K562 (cell line): ENCODE data around the gene PLXNB2. TPM values are rescaled to one million over a fixed set of nuclear protein-coding genes. Genes with fewer than 3 reads are reported as not detected.

Experiments
- ATAC-seq: fragments of 200-7000 bp; cut with Tn5 transposase; 3 replicates; pipeline ENCODE4 v1.9.1; 2020; ENCODE audit warnings: moderate library complexity
- BruUV-seq: library from RNA; stranded (reverse); fragments of 400-500 nt; replicated peaks from 2 replicates; lab custom pipeline; 2021; lab: Mats Ljungman, UMichigan
- CTCF ChIA-PET: fragments of 300-600 bp; formaldehyde crosslinking; extraction: SDS; loops from one replicate; lab custom pipeline; 2021; ENCODE audit warnings: low intra/inter-chr PET ratio; lab: Yijun Ruan, JAX
- POLR2A ChIA-PET: fragments of 300-600, 350-650 bp; sonication (Branson Sonifier 250); formaldehyde crosslinking; extraction: SDS; loops from one replicate; lab custom pipeline; 2021; ENCODE audit warnings: antibody characterized with exemption, inconsistent platforms; lab: Yijun Ruan, JAX
- DNase-seq, 4 experiments: peaks; one replicate each; pipeline versions ENCODE4 v3.0.0 to v3.0.0-alpha.2; 2011 to 2018; ENCODE audit warnings: low spot score in 3 of 4, mixed read lengths in 3 of 4; ENCODE audit errors: extremely low read depth in 1 of 4
- FAIRE-seq: peaks from 2 replicates; lab custom pipeline; 2011; peaks lifted over from hg19 to GRCh38; lab: Jason Lieb, UNC
- H2AFZ ChIP-seq: 2 replicates; pipeline ENCODE4 v1.6.0; 2011; ENCODE audit warnings: low read depth, low read length, control low read depth, inconsistent platforms
- H3K27ac ChIP-seq: fragments of 200-600 bp; 3 replicates; pipeline ENCODE4 v1.8.0; 2011; ENCODE audit warnings: low read depth, mild to moderate bottlenecking, control low read depth, inconsistent platforms, low read length, moderate library complexity, mixed read lengths; ENCODE audit errors: extremely low read depth
- H3K27me3 ChIP-seq, 2 experiments: fragments of 300-600 bp in 1 of 2; 2 replicates in 1 of 2; 3 replicates in 1 of 2; pipeline versions ENCODE4 v1.6.0 to v1.8.0; 2011; ENCODE audit warnings: inconsistent platforms in 2 of 2, low read length in 2 of 2, mild to moderate bottlenecking in 1 of 2, mixed read lengths in 1 of 2, moderate library complexity in 1 of 2; ENCODE audit not compliant: control insufficient read depth in 2 of 2, insufficient read depth in 2 of 2
- H3K36me3 ChIP-seq: fragments of 300-600 bp; 3 replicates; pipeline ENCODE4 v1.8.0; 2011; ENCODE audit warnings: mild to moderate bottlenecking, low read length, inconsistent platforms; ENCODE audit not compliant: control insufficient read depth, insufficient read depth
- H3K4me1 ChIP-seq, 2 experiments: fragments of 200-600 bp in 1 of 2; replicated peaks in 1 of 2; 2 replicates in 1 of 2; 3 replicates in 1 of 2; pipeline versions ENCODE4 v1.5.1 to v1.8.0; 2011; ENCODE audit warnings: inconsistent platforms in 2 of 2, low read length in 2 of 2, mild to moderate bottlenecking in 1 of 2, mixed read lengths in 1 of 2, moderate library complexity in 1 of 2; ENCODE audit not compliant: control insufficient read depth in 2 of 2, insufficient read depth in 2 of 2
- H3K4me2 ChIP-seq: 2 replicates; pipeline ENCODE4 v1.6.1; 2011; ENCODE audit warnings: low read length, control low read depth, inconsistent platforms, mixed read lengths; ENCODE audit not compliant: insufficient read depth
- H3K4me3 ChIP-seq: fragments of 200-600 bp; sonication (generic), shearing (Covaris generic); 2 replicates; pipeline ENCODE4 v1.5.1; 2016; ENCODE audit warnings: control low read depth, inconsistent platforms
- H3K79me2 ChIP-seq: fragments of 200-600 bp; 3 replicates; pipeline ENCODE4 v1.8.0; 2011; ENCODE audit warnings: low read length, inconsistent platforms; ENCODE audit not compliant: control insufficient read depth, insufficient read depth
- H3K9ac ChIP-seq, 2 experiments: 2 replicates each; pipeline versions ENCODE4 v1.6.0 to v1.6.1; 2011; ENCODE audit warnings: low read depth in 2 of 2, low read length in 2 of 2, control low read depth in 1 of 2, inconsistent platforms in 1 of 2, mild to moderate bottlenecking in 1 of 2, mixed read lengths in 1 of 2; ENCODE audit not compliant: insufficient read depth in 1 of 2
- H3K9me1 ChIP-seq: one replicate; pipeline ENCODE4 v1.6.0; 2011; ENCODE audit warnings: inconsistent platforms, mild to moderate bottlenecking, low read length, moderate library complexity; ENCODE audit not compliant: control insufficient read depth, insufficient read depth
- H3K9me3 ChIP-seq: replicated peaks from 2 replicates; pipeline ENCODE4 v1.5.1; 2011; ENCODE audit warnings: low read depth, low read length, inconsistent platforms; ENCODE audit not compliant: control insufficient read depth, insufficient read depth
- H4K20me1 ChIP-seq: replicated peaks from 2 replicates; pipeline ENCODE4 v1.6.1; 2011; ENCODE audit warnings: low read length, inconsistent platforms, mixed read lengths; ENCODE audit not compliant: control insufficient read depth, insufficient read depth
- BRCA1 ChIP-seq, 2 experiments: fragments of 450-650 bp in 1 of 2; sonication (generic) in 1 of 2; formaldehyde crosslinking in 1 of 2; IDR thresholded peaks; 2 replicates each; pipeline versions ENCODE4 v1.5.0 to v1.6.1; 2017 to 2020; ENCODE audit warnings: mild to moderate bottlenecking in 1 of 2, missing genetic modification reagents in 1 of 2
- EHMT2 ChIP-seq: fragments of 450-650 bp; IDR thresholded peaks from 2 replicates; pipeline ENCODE4 v1.6.1; 2018; ENCODE audit warnings: antibody characterized with exemption
- FOXA3 ChIP-seq, 2 experiments: fragments of 450-650 bp in 1 of 2; sonication (generic) in 1 of 2; formaldehyde crosslinking; IDR thresholded peaks in 1 of 2; conservative IDR thresholded peaks in 1 of 2; 2 replicates each; pipeline versions ENCODE4 v1.4.0 to v1.8.0; 2020 to 2022; ENCODE audit warnings: mild to moderate bottlenecking in 2 of 2, missing genetic modification reagents in 1 of 2
- KDM2B ChIP-seq: fragments of 250-450 bp; sonication (Bioruptor Pico); IDR thresholded peaks from 2 replicates; pipeline ENCODE4 v1.8.0; 2021; ENCODE audit warnings: mild to moderate bottlenecking, moderate library complexity
- PREB ChIP-seq: sonication (generic); formaldehyde crosslinking; IDR thresholded peaks from 2 replicates; pipeline ENCODE4 v1.8.1; 2023; ENCODE audit warnings: mild to moderate bottlenecking, missing genetic modification reagents
- TEAD2 ChIP-seq: fragments of 450-650 bp; IDR thresholded peaks from 2 replicates; pipeline ENCODE4 v1.6.1; 2016; ENCODE audit warnings: missing genetic modification characterization, control low read depth, missing compliant biosample characterization
- WHSC1 ChIP-seq: IDR thresholded peaks from one replicate; pipeline ENCODE4 v1.6.1; 2012; ENCODE audit warnings: low read length, control low read depth, inconsistent platforms
- XRCC4 ChIP-seq: IDR thresholded peaks from one replicate; pipeline ENCODE4 v1.6.1; 2011; ENCODE audit not compliant: insufficient read depth, insufficient read length; ENCODE audit errors: extremely low read depth
- ZBED1 ChIP-seq: IDR thresholded peaks from 2 replicates; pipeline ENCODE4 v1.6.1; 2014
- ZBTB43 ChIP-seq: sonication (generic); formaldehyde crosslinking; IDR thresholded peaks from 2 replicates; pipeline ENCODE4 v1.8.0; 2023; ENCODE audit warnings: mild to moderate bottlenecking, missing genetic modification reagents
- ZHX1 ChIP-seq: fragments of 150-350 bp; conservative IDR thresholded peaks from 2 replicates; pipeline ENCODE4 v1.6.1; 2014; ENCODE audit warnings: low read length
- ZNF133 ChIP-seq: fragments of 250-450 bp; sonication (Bioruptor Pico); IDR thresholded peaks from 2 replicates; pipeline ENCODE4 v1.4.0; 2020; ENCODE audit warnings: mild to moderate bottlenecking
- ZNF184 ChIP-seq: sonication (generic); formaldehyde crosslinking; IDR thresholded peaks from 2 replicates; pipeline ENCODE4 v1.5.0; 2020; ENCODE audit warnings: missing genetic modification reagents
- ZNF212 ChIP-seq: fragments of 450-650 bp; formaldehyde crosslinking; IDR thresholded peaks from 2 replicates; pipeline ENCODE4 v1.4.0; 2020; ENCODE audit warnings: mild to moderate bottlenecking
- ZNF668 ChIP-seq: fragments of 250-450 bp; sonication (Bioruptor Pico); IDR thresholded peaks from 2 replicates; pipeline ENCODE4 v1.8.0; 2022; ENCODE audit warnings: mild to moderate bottlenecking, inconsistent platforms
- WGBS: fragments of 100-300 bp; shearing (Covaris generic); methylation state at CpG from one replicate; pipeline ENCODE4 v1.1.6; 2016; ENCODE audit warnings: low coverage, mixed read lengths; ENCODE audit not compliant: insufficient coverage; ENCODE audit errors: missing lambda C conversion rate; 5-methylcytosine and 5-hydroxymethylcytosine counted together
- in situ Hi-C: fragments of 300-500 bp; cut with MboI; formaldehyde crosslinking; loops from 4 replicates; pipeline ENCODE4 v1.15.0; 2018; ENCODE audit warnings: inconsistent platforms, mixed read lengths
- intact Hi-C: fragments of 100-400 bp; cut with micrococcal nuclease; formaldehyde crosslinking; loops from 2 replicates; pipeline ENCODE4 v1.14.2; 2022
- polyA plus RNA-seq, 8 experiments: library from polyadenylated mRNA; depleted of rRNA in 4 of 8; stranded (reverse) in 5 of 8; unstranded in 3 of 8; fragments of >200 nt; fragmentation: Nextera tagmentation in 2 of 8; fragmentation: Illumina TruSeq in 1 of 8; extraction: Ambion mirVana in 2 of 8; extraction: Trizol in 1 of 8; gene quantifications; 2 replicates each; pipeline versions ENCODE4 v1.2.1 to v1.2.3, GENCODE V29; 2011 to 2014; ENCODE audit warnings: inconsistent platforms in 1 of 8, missing spikeins in 1 of 8
- total RNA-seq, 7 experiments: library from RNA; depleted of rRNA in 6 of 7; stranded (reverse); fragments of >200 nt in 6 of 7; fragmentation: Illumina TruSeq in 2 of 7; extraction: Trizol in 2 of 7; gene quantifications; 2 replicates each; pipeline versions ENCODE4 v1.2.1 to v1.2.3, GENCODE V29; 2011 to 2021; ENCODE audit warnings: low replicate concordance in 1 of 7

PLXNB2 gene
- total and polyA plus RNA-seq, 9 of the 15 experiments (the other 6 are each of a cell fraction or from before 2014, with no cell fraction given), result 0.15 to 45.1 (median 13.6) TPM

GRCh38 chr22:50297510-50298265 lies 9.8 kb downstream of the PLXNB2 start:
- Histone ChIP-seq H4K20me1 (no peaks in the 10 kb centered on the region), H3K9me3 (no peaks in the 10 kb centered on the region), H3K36me3 (no peaks in the 10 kb centered on the region; the same call in 2 of the 3 replicates), H3K4me2 (no peak overlapping the region), H3K9me1 (no peaks in the 10 kb centered on the region), H3K9ac (peak overlapping the region in 1 of 2 experiments; percentile 58; a peak in 2 of 4 replicates), H3K27ac (no peak overlapping the region), H2AFZ (no peak overlapping the region), H3K79me2 (peaks cover 30% of the 10 kb centered on the region; the same call in 2 of the 3 replicates), H3K27me3 (no peaks in the 10 kb centered on the region), H3K4me1 (peaks cover 0 to 64% of the 10 kb centered on the region in 2 experiments; a peak in 2 of 5 replicates), H3K4me3 (no peak overlapping the region)
- ChIA-PET CTCF (no interaction called here), POLR2A (no interaction called here)
- in situ Hi-C loops, result no loop called here
- FAIRE-seq (no peak), DNase-seq (no peak), ATAC-seq (no peak)
- no TSS peak for BruUV-seq
- intact Hi-C loops, result no loop called here
- 86% methylated on average over 11 of the region's 20 CpGs for WGBS
- TF ChIP-seq ZBTB43 (CRISPR knock-in tag) (no peak), PREB (CRISPR knock-in tag) (no peak), TEAD2 (tag) (no peak), ZNF212 (CRISPR knock-in tag) (no peak), BRCA1 (IDR thresholded peaks at IDR 0.05) (no peak), BRCA1 (CRISPR knock-in tag; IDR thresholded peaks at IDR 0.05) (no peak), EHMT2 (no peak), KDM2B (no peak), FOXA3 (CRISPR knock-in tag; conservative IDR thresholded peaks at IDR 0.05 in 1 of 2, IDR thresholded peaks at IDR 0.05 in 1 of 2) (no peak), XRCC4 (no peak), ZNF184 (CRISPR knock-in tag) (no peak), ZHX1 (no peak), ZBED1 (no peak), WHSC1 (no peak), ZNF668 (CRISPR knock-in tag) (no peak), ZNF133 (CRISPR knock-in tag) (no peak)
